OCI-LY1 (cell line): ENCODE data around the gene OR4X1.

Experiments used
- EZH2 ChIP-seq: fragments of 200-600 bp; sonication (generic), shearing (Covaris generic); IDR thresholded peaks from 2 replicates; pipeline ENCODE4 v1.8.0; 2017; ENCODE audit warnings: borderline replicate concordance, mixed run types, mild to moderate bottlenecking, antibody characterized with exemption, low read length, moderate library complexity, mixed read lengths
- TF ChIP-seq, protein P1 (sequence below): fragments of 200-600 bp; sonication (generic), shearing (Covaris generic); IDR thresholded peaks from 2 replicates; pipeline ENCODE4 v1.5.1; 2017; ENCODE audit warnings: mild to moderate bottlenecking, antibody characterized with exemption, low read length, moderate library complexity, mixed read lengths

DNA sequence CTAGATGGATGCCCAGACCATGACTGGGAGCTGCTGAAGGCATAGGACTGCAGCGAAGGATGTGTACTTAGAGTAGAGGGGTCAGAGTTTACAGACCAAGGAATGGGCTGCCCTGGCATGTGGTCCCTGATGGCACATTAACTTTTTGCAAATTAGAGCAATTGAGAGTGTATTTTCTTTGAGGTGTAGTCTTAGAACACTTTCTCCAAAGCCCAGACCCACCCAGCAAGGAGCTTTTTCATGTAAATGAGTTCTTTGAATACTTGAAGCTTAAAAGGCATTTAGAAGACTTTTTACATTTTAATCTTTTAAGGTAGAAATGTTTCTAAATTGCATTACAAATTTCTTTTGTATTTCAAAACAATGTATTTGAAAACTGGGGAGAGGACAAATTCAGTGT lies 8.9 kb downstream of the OR4X1 start:
- TF ChIP-seq, protein P1, sequence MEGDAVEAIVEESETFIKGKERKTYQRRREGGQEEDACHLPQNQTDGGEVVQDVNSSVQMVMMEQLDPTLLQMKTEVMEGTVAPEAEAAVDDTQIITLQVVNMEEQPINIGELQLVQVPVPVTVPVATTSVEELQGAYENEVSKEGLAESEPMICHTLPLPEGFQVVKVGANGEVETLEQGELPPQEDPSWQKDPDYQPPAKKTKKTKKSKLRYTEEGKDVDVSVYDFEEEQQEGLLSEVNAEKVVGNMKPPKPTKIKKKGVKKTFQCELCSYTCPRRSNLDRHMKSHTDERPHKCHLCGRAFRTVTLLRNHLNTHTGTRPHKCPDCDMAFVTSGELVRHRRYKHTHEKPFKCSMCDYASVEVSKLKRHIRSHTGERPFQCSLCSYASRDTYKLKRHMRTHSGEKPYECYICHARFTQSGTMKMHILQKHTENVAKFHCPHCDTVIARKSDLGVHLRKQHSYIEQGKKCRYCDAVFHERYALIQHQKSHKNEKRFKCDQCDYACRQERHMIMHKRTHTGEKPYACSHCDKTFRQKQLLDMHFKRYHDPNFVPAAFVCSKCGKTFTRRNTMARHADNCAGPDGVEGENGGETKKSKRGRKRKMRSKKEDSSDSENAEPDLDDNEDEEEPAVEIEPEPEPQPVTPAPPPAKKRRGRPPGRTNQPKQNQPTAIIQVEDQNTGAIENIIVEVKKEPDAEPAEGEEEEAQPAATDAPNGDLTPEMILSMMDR = no peak
- TF ChIP-seq EZH2 = no peak
